ENCODE data around the gene PTH2.

The PTH2 gene

GRCh38 chr19:49421039-49421877 lies 2.0 kb downstream of the PTH2 start:
- TF ChIP-seq CTCF (conservative IDR thresholded peaks at IDR 0.05) (no peak), ZFX (IDR thresholded peaks at IDR 0.05) (no peak)
- H3K27ac ChIP-seq: no peak overlapping the region

GRCh38 chr19:49420227-49420626 lies 3.0 kb downstream of the PTH2 start:
- TF ChIP-seq ZFX (IDR thresholded peaks at IDR 0.05) (no peak), CTCF (conservative IDR thresholded peaks at IDR 0.05) (no peak)

GRCh38 chr19:49419173-49419572 lies 4.1 kb downstream of the PTH2 start:
- no peak for TF ChIP-seq CTCF (conservative IDR thresholded peaks at IDR 0.05)
- TF ChIP-seq ZFX (IDR thresholded peaks at IDR 0.05): no peak
- H3K27ac ChIP-seq: no peak overlapping the region

More at GRCh38 chr19:49420227-49420626, 3.0 kb downstream of the PTH2 start:
- H3K27ac ChIP-seq: no peak overlapping the region

GRCh38 chr19:49418511-49418910 lies 4.7 kb downstream of the PTH2 start:
- H3K27ac ChIP-seq: no peak overlapping the region
- TF ChIP-seq ZFX (IDR thresholded peaks at IDR 0.05) (no peak), CTCF (conservative IDR thresholded peaks at IDR 0.05) (no peak)

GRCh38 chr19:49417088-49417487 lies 6.2 kb downstream of the PTH2 start:
- H3K27ac ChIP-seq: no peak overlapping the region
- TF ChIP-seq ZFX (IDR thresholded peaks at IDR 0.05): no peak

- TF ChIP-seq ZFX (IDR thresholded peaks at IDR 0.05) (no peak), CTCF (conservative IDR thresholded peaks at IDR 0.05) (no peak)
Measured at GRCh38 chr19:49415810-49416200, 7.4 kb downstream of the PTH2 start.

GRCh38 chr19:49415102-49415809 lies 8.0 kb downstream of the PTH2 start:
- TF ChIP-seq CTCF (conservative IDR thresholded peaks at IDR 0.05): no peak
- TF ChIP-seq ZFX (IDR thresholded peaks at IDR 0.05): no peak
- no peak overlapping the region for H3K27ac ChIP-seq

More at GRCh38 chr19:49415810-49416200, 7.4 kb downstream of the PTH2 start:
- no peak overlapping the region for H3K27ac ChIP-seq

Measured in C4-2B (cell line).